Fibroblast of pulmonary artery (primary cell): Measurements from ENCODE around the gene SLC27A1.

Experiments used
- DNase-seq: peaks from one replicate; pipeline ENCODE4 v3.0.0-alpha.2; 2010; ENCODE audit warnings: low read depth
- H3K4me3 ChIP-seq: replicated peaks from 2 replicates; pipeline ENCODE4 v1.5.1; 2011; ENCODE audit warnings: low read depth, mild to moderate bottlenecking, control low read depth, low read length, moderate library complexity
- CTCF ChIP-seq: IDR thresholded peaks from 2 replicates; pipeline ENCODE4 v1.5.1; 2011; ENCODE audit warnings: mild to moderate bottlenecking, control low read depth, low read length, inconsistent platforms; ENCODE audit errors: missing control alignments

The SLC27A1 gene

GRCh38 chr19:17534767-17535166 lies 64.4 kb downstream of the SLC27A1 start:
- TF ChIP-seq CTCF: no peak
- no peak for DNase-seq

GRCh38 chr19:17536955-17537354 lies 66.6 kb downstream of the SLC27A1 start:
- H3K4me3 ChIP-seq: no peak overlapping the region
- TF ChIP-seq CTCF: no peak
- no peak for DNase-seq

More at GRCh38 chr19:17534767-17535166, 64.4 kb downstream of the SLC27A1 start:
- H3K4me3 ChIP-seq: no peak overlapping the region

- DNase-seq: no peak
- no peak for TF ChIP-seq CTCF
- peak overlapping the region; percentile 50 for H3K4me3 ChIP-seq
Observed at GRCh38 chr19:17538684-17539237, 68.4 kb downstream of the SLC27A1 start.

GRCh38 chr19:17539238-17540117 lies 69.2 kb downstream of the SLC27A1 start:
- DNase-seq: peak; percentile 97
- peak; percentile 31 for TF ChIP-seq CTCF
- peak overlapping the region; percentile 50 for H3K4me3 ChIP-seq

- TF ChIP-seq CTCF: no peak
- H3K4me3 ChIP-seq: no peak overlapping the region
- no peak for DNase-seq
Observed at GRCh38 chr19:17540174-17540573, 69.8 kb downstream of the SLC27A1 start.

GRCh38 chr19:17541184-17541759 lies 70.9 kb downstream of the SLC27A1 start:
- TF ChIP-seq CTCF: no peak
- DNase-seq: no peak
- no peak overlapping the region for H3K4me3 ChIP-seq

- H3K4me3 ChIP-seq: no peak overlapping the region
- DNase-seq: no peak
- TF ChIP-seq CTCF: no peak
Observed at GRCh38 chr19:17542042-17542441, 71.7 kb downstream of the SLC27A1 start.
